ENCODE measurements around the gene SCNN1A.

GRCh38 chr12:6318440-6318879, 56.9 kb downstream of the SCNN1A start:
- TF ChIP-seq CTCF (IDR thresholded peaks at IDR 0.05) (no peak), POLR2AphosphoS5 (IDR thresholded peaks at IDR 0.05) (no peak), POLR2A (IDR thresholded peaks at IDR 0.05) (no peak)

All from sigmoid colon (tissue), 4 donors.